IMR-90 (cell line): ENCODE measurements around the gene EGR2.

ENCODE experiments used
- BHLHE40 ChIP-seq: fragments of 150-350 bp; IDR thresholded peaks from 2 replicates; pipeline ENCODE4 v1.6.1; 2016; ENCODE audit warnings: mild to moderate bottlenecking, low read depth, low read length
- CHD1 ChIP-seq: IDR thresholded peaks from 2 replicates; pipeline ENCODE4 v1.6.1; 2012; ENCODE audit warnings: low read depth, low read length, improper control_type of control experiment
- CTCF ChIP-seq: conservative IDR thresholded peaks from 2 replicates; pipeline ENCODE4 v1.5.1; 2012; ENCODE audit warnings: mild to moderate bottlenecking, low read depth, low read length, improper control_type of control experiment
- ELK1 ChIP-seq: fragments of 150-350 bp; IDR thresholded peaks from 2 replicates; pipeline ENCODE4 v1.6.1; 2016; ENCODE audit warnings: low read depth, mild to moderate bottlenecking, low read length, moderate library complexity, borderline replicate concordance
- FOS ChIP-seq: fragments of 150-350 bp; IDR thresholded peaks from 2 replicates; pipeline ENCODE4 v1.6.1; 2016; ENCODE audit warnings: low read depth, low read length
- MAFK ChIP-seq: IDR thresholded peaks from 2 replicates; pipeline ENCODE4 v1.6.1; 2012; ENCODE audit warnings: low read depth, low read length, improper control_type of control experiment
- MAZ ChIP-seq: IDR thresholded peaks from 2 replicates; pipeline ENCODE4 v1.6.1; 2012; ENCODE audit warnings: low read depth, mild to moderate bottlenecking, low read length, improper control_type of control experiment, moderate library complexity, borderline replicate concordance
- NFE2L2 ChIP-seq: fragments of 150-350 bp; IDR thresholded peaks from 2 replicates; pipeline ENCODE4 v1.6.1; 2016; ENCODE audit warnings: low read depth, mild to moderate bottlenecking, low read length
- POLR2A ChIP-seq: IDR thresholded peaks from 2 replicates; pipeline ENCODE4 v1.6.1; 2012; ENCODE audit warnings: mild to moderate bottlenecking, low read depth, low read length
- RAD21 ChIP-seq: IDR thresholded peaks from 2 replicates; pipeline ENCODE4 v1.6.1; 2012; ENCODE audit warnings: low read length, improper control_type of control experiment
- RCOR1 ChIP-seq: IDR thresholded peaks from 2 replicates; pipeline ENCODE4 v1.6.1; 2012; ENCODE audit warnings: mild to moderate bottlenecking, low read length, improper control_type of control experiment; ENCODE audit not compliant: insufficient replicate concordance
- RFX5 ChIP-seq: IDR thresholded peaks from 2 replicates; pipeline ENCODE4 v1.8.0; 2012; ENCODE audit warnings: low read depth, mild to moderate bottlenecking, low read length, moderate library complexity
- SMC3 ChIP-seq: fragments of 150-350 bp; IDR thresholded peaks from 2 replicates; pipeline ENCODE4 v1.6.1; 2016; ENCODE audit warnings: low read depth, mild to moderate bottlenecking, antibody characterized with exemption, low read length, moderate library complexity
- USF2 ChIP-seq: fragments of 150-350 bp; IDR thresholded peaks from 2 replicates; pipeline ENCODE4 v1.6.1; 2017; ENCODE audit warnings: mild to moderate bottlenecking, antibody characterized with exemption, low read length, low read depth

- TF ChIP-seq CTCF (no peak), MAZ (no peak), FOS (no peak), RAD21 (no peak), CHD1 (no peak), POLR2A (no peak), RCOR1 (no peak), RFX5 (no peak), USF2 (no peak), MAFK (no peak), BHLHE40 (no peak), ELK1 (no peak), SMC3 (no peak), NFE2L2 (no peak)
Observed at GRCh38 chr10:62764011-62764410, 52.2 kb downstream of the EGR2 start.
